Muscle of back (tissue), 11 donors: ENCODE data around the gene NTN5. TPM values are rescaled to one million over a fixed set of nuclear protein-coding genes. Genes with fewer than 3 reads are reported as not detected.
A peak's percentile ranks its signal among the peaks of the same experiment; 100 is the strongest.

Experiments
- DNase-seq, 3 donors: peaks; one replicate each; pipeline versions ENCODE4 v3.0.0 to v3.0.0-alpha.2; 2013
- polyA plus RNA-seq, 10 donors: library from polyadenylated mRNA; unstranded; fragments of 120-200 nt; gene quantifications; one replicate each; pipeline ENCODE4 v1.2.1, GENCODE V29; 2013; ENCODE audit not compliant: insufficient read length in 10 of 10

Gene NTN5
- polyA plus RNA-seq, 10 donors: 0.67 to 9.6 (median 2.3) TPM

DNA sequence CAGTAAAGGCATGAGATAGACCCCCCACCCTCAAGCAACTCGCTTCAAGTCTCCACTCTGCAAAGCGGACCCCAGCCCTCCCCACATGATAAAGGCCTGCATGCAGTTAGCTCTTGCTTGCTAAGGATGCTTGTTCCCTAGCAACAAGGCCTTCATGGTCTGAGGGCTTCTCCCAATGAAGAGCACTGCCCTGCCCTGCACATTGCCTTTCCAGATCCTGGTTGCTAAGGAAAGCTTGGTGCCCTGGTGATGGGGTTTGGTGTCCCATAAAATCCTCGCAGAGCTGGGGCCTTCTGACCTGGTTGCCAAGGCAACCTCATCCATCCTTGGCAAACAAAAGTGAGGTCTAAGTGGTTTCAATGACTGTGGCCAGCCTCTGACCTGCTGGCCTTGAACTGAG, 41.6 kb downstream of the NTN5 start:
- DNase-seq: no peak

DNA sequence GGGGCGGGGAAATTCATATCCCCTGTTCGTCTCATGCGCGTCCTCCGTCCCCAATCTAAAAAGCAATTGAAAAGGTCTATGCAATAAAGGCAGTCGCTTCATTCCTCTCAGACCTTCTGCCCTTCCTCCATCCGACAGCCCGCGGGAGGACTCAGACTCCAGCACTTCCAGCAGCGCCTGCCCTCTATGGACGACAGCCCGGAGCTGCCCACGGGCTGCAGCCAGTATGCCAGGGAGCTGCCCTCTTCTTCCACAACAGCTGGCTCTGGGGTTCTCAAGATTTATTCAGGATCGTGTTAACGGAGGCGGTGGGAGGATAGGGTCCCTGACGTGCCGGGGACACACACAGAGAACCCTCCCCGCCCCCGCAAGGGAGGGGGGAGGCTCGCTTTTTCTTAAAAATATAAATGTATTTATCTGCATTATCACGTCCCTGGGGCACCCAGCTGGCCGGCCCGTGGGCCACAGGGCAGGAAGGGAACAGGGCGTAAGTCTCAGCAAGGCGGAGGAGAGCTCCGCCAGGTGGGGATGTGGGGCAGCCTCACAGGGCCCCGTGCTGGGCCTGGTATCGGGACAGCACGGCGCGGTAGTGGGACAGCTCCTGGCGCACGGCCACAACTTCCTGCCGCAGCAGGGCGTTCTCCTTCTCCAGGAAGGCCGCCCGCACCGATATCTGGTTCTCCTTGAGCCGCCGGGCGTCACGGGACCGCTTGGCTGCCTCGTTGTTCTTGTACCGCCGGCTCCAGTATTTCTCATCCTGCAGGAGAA, 42.3 kb downstream of the NTN5 start:
- peak in 1 of 3 donors; percentile 83 for DNase-seq

DNA sequence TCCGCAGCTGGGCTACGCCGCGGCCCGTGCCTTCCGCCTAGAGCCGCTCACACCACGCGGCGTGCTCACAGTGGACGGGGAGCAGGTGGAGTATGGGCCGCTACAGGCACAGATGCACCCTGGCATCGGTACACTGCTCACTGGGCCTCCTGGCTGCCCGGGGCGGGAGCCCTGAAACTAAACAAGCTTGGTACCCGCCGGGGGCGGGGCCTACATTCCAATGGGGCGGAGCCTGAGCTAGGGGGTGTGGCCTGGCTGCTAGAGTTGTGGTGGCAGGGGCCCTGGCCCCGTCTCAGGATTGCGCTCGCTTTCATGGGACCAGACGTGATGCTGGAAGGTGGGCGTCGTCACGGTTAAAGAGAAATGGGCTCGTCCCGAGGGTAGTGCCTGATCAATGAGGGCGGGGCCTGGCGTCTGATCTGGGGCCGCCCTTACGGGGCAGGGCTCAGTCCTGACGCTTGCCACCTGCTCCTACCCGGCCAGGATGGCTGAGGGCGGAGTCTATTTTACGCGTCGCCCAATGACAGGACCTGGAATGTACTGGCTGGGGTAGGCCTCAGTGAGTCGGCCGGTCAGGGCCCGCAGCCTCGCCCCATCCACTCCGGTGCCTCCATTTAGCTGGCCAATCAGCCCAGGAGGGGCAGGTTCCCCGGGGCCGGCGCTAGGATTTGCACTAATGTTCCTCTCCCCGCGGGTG, 43.1 kb downstream of the NTN5 start:
- DNase-seq: peak in 1 of 3 donors; percentile 60

DNA sequence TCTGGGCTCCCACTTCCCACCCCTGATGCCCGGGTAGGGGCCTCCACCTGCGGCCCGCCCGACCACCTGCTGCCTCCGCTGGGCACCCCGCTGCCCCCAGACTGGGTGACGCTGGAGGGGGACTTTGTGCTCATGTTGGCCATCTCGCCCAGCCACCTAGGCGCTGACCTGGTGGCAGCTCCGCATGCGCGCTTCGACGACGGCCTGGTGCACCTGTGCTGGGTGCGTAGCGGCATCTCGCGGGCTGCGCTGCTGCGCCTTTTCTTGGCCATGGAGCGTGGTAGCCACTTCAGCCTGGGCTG, 43.6 kb downstream of the NTN5 start:
- no peak for DNase-seq

DNA sequence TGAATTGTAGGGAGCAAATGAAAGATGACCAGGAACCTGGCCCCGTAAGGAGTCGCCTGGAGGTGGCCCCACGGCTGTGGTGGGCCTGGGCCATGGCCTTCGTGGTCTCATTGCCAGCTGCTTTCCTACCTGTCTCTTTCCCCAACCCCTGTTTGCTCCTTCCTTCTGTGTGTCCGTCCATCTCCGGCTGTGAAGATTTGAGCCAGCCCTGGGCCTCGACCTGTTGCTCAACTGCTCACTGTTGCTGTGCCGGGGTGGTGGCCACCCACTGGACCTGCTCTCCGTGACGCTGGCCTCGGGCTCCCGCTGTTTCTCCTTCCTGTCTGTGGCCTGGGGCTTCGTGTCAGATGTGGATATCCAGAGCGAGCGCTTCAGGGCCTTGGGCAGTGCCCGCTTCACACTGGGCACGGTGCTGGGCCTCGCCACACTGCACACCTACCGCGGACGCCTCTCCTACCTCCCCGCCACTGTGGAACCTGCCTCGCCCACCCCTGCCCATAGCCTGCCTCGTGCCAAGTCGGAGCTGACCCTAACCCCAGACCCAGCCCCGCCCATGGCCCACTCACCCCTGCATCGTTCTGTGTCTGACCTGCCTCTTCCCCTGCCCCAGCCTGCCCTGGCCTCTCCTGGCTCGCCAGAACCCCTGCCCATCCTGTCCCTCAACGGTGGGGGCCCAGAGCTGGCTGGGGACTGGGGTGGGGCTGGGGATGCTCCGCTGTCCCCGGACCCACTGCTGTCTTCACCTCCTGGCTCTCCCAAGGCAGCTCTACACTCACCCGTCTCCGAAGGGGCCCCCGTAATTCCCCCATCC, 44.1 kb downstream of the NTN5 start:
- DNase-seq: no peak

DNA sequence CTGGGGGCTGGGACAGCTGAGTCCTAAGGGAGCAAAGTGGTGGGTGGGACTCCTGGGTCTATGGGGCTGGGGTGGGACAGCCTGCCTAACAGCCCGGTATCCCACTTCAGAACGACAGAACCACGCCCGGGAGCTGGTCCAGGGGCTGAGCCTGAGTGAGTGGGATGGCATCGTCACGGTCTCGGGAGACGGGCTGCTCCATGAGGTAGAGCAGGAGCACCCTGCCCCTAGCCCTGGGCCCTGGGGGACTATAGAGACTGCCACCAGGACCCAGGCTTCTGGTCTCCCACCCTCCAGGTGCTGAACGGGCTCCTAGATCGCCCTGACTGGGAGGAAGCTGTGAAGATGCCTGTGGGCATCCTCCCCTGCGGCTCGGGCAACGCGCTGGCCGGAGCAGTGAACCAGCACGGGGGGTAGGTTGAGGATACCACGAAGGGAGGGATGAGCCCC, 44.9 kb downstream of the NTN5 start:
- no peak for DNase-seq

DNA sequence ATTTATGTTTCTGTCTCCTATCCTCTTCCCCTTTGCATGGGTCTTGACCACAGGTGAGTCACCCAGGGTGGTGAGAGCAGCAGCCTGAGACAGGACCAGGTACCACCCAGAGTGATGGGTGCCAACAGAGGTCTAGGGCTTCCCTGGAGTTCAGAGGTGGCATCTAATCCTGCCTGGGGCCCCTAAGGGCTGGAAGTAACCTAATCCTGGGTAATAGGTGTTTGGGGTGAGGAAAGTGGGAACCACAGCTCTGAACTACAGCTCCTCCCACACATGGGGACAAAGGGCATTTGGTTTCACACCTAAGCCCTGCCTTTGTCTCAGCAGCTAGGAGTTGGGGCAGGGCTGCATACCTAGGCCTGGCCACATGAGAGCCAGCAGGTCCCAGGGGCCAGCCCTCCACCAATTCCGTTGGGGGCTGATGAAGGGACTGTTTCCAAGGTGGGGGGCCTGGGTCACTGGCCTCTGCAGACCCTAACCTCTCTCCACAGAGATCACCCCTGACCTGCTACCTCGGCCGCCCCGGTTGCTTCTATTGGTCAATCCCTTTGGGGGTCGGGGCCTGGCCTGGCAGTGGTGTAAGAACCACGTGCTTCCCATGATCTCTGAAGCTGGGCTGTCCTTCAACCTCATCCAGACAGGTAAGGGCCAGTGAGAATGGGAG, 45.5 kb downstream of the NTN5 start:
- no peak for DNase-seq

DNA sequence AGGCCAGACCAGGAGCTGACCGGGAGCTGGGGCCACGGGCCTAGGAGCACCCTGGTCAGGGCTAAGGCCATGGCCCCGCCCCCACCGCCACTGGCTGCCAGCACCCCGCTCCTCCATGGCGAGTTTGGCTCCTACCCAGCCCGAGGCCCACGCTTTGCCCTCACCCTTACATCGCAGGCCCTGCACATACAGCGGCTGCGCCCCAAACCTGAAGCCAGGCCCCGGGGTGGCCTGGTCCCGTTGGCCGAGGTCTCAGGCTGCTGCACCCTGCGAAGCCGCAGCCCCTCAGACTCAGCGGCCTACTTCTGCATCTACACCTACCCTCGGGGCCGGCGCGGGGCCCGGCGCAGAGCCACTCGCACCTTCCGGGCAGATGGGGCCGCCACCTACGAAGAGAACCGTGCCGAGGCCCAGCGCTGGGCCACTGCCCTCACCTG, 46.9 kb downstream of the NTN5 start:
- DNase-seq: no peak

DNA sequence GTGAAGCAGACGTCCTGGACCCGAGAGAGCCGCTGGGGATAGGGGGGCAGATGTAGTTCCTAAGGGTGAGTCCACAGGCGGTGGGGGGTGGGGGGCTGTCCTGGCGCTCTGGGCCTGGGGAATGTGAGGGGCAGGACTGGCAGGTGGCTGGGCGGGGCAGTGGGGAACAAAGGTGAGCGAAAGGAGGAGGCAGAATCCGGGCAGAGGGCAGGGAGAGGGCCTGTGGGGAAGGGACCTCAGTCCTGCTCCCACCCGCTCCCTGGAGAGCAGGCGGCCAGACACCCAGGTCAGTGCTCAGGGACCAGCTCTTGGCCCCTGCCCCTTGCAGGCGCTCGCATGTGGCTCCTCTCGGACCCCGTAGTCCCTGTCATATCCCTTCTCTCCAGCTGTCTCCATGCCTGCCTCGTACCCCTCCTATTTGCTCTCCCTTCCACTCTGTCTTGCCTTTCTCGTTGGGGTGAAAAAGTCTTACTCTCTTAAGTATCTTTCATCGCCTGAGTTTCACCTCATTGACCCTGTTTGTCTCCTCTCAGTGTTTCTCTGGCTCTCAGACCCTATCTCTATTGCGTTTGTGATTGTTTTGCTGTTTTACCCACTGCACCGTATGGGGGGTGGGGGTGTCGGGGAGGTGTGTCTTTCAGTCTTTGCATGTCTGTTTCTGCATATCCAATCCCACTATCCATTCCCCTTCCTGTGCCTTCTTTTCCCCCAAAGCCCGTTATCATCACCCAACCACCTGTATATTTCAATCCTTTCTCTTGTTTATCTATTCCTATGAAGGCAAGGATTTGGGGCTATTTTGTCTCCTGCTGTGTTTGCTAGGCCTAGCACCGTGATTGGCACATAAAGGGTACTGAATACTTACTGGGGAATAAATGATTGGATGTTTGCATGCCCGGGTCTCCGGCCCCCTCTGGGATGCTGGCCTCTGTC, 47.8 kb downstream of the NTN5 start:
- DNase-seq: no peak

DNA sequence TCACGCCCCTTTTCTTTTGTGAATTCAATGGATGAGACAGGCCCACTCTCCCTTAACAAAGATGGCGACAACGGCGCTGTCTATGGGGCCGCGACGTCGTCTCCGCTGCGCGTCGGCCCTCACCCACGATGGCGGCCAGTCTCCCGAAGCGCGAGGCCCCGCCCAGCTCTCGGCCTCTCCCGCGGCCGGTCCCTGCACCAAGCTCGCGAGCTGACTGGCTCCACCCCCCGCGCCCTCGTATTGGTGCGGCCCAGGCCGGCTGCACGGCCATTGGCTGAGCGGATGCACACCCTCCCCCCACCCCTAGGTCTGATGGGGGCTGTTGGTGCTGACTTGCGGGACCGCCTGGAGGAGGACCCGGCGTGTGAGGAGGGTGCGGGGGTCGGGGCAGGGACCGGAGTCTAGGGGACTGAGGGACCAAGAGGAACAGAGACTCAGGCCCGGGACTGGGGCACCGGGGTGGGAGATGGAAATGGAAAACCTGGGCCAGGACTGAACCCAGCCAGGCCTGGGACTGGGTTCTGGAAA, 48.7 kb downstream of the NTN5 start:
- peak; percentile 97 to 99 (median 98) for DNase-seq

DNA sequence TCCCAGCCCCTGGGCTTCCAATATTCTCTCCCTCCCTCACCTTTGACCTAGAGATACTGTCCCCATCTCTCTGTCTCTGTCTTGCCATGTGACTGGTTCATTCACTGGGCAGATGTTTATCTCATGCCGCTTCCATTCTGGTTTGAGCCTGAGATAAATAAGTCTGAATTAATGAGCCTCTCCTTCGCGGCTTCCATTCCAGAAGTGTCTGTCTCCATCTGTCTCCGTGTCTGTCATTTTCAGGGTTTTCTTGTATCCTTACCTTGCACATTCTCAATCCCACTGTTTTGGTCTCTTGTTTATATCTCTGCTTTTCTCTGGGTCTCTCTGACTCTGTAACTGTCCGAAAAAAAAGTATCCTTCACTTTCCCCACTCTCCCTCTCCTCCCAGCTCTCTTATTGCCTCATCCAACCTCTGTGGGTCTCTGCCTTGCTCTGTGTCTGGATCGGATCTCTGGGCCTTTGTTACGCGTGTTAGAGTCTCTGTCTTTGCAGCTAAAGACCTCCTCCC, 49.2 kb downstream of the NTN5 start:
- no peak for DNase-seq

DNA sequence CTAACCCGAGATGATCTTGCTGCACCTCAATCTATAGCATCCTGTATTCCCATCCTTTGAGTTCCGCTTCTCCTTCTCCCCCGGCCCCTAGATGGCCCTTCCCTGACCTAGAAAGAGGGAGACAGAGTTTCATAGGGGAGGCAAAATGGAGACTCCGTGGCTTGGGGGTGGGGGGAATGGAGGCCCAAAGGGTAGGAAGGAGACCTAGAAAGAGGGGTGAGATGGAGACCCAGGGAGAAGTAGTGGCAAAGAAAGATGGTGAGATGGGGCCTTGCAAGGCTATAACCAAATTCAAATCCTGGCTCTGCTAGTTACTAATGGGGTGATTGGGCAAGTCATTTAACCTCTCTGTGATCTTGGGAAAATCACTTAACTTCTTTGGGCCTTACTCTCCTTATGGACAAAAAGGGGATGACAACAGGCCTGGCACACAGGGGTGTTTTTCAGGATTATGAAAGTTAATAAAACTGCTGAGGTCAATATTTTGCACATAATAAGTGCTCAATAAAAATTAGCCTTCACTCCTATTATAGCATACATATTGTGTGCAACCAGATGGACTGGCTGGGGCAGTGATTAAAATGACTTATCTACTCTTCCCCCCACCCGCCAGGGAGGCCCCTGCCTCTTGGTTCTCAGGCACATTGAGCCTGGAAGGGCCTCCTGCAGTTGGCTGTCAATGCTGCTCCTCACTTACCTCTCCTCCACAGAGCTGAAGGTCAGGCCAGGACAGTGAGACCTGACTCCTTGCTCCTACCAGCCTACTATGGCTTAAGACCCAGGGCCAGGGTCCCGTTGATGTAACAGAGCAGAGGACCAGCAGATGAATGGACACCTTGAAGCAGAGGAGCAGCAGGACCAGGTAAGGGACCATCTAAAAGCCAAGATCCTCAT, 52.9 kb downstream of the NTN5 start:
- no peak for DNase-seq

DNA sequence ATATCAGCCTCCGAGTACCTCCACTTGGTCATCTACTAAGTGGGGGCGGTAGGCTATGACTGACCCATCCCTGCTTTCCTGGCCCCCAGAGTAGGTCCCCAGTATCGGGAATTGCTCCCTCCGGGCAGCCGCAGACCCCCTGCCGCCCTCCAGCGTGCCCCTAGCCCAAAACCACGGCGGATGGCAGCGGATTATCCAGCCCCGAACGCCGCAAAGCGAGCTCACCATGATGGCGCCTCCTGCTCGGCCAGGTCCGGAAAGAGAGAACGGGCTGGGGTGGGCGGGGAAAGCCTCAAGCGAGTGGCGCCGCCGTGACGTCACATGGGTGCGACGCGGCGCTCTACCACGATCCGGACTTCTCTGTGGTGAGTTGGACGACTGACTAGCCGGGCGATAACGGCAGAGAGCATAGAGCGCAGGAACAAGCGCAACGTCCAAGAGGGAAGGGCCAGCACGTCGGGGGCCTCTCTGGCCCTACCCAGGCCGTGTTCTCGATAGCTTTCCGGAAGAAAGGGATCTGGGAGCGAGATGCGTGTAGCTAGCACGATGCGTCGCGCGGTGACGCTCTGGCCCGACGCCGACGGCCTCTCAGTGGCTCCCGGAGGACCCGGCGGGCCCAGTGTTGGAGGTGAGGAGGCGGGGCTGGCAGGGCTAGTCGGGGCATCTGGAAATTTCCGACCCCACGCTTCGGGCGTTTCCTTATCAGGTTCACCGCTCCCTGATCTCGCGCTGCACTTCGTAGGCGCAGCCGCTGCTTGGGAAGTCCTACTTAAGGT, 53.7 kb downstream of the NTN5 start, which contains the start of the genes RPL18 and SPHK2:
Gene RPL18 (minus strand): TSS at position 263 of the 776 bp plus-strand sequence. CDS start 35 bp downstream, at position 228.
Gene SPHK2 (plus strand): TSS at position 591 of the 776 bp plus-strand sequence. CDS start 1,009 bp downstream, outside the sequence.
- DNase-seq: peak; percentile 99 to 100 (median 100)

DNA sequence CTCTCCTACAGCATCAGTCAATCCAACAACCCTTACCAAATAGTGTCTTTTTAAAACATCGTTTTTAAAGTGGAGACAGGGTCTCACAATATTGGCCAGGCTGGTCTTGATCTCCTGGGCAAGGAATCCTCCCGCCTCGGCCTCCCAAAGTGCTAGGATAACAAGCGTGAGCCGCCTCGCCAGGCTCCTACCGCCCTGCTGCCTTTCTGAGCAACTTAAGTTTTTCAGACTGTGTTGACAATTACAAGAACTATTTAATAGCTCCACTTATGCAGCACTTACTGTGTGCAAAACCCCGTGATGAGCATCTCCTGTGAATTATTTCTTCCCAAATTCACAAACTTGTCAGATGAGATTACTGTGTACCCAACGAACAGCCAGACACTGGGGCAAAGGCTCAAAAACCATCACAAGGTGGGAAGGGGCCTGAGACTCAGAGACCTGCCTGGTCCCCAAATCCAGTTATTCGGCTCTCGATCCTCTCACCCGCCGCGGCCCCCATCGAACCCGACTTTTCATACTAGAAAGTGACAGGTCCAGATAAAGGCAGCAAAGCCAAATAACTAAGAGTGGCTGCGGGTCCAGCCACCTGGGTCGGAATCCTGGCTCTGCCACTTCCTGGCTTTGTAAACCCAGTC, 54.4 kb downstream of the NTN5 start:
- no peak for DNase-seq

DNA sequence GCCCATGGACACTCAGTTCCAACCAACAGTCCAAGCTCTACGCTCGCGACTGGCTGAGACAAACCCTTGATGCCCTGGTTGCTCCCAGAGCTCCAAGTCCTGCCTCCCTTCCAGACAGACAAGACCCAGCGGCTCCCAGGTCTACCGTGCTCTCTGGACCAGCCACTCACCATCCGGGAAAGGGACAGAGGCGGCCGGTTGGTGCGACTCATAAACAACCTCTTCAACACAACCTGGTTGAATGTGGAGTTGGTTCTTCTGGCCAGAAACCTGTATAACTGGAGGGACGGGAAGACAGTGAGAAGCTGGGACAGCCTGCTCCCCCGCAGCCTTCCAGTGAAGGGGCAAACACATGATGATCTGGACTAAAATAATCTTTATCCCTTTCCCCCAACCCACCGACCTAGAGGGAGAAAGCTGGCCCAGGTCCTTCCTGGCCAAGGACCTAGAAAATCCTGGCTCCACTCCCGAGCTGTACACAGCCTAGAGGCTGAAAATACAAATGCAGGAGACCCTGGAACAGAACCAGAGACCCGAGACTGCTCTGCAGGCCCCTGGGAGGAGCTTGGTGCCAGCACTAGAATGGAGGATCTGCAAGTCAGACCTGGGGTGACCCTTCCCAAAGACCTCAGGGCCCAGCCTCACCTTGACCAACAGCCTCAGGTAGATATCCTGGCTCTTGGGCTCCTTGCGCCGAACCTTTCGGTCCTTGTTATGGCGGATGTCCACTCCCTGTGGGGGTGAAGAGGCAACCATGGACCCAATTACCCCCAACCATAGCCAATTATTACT, 55.5 kb downstream of the NTN5 start:
- peak in 1 of 3 donors; percentile 64 for DNase-seq

DNA sequence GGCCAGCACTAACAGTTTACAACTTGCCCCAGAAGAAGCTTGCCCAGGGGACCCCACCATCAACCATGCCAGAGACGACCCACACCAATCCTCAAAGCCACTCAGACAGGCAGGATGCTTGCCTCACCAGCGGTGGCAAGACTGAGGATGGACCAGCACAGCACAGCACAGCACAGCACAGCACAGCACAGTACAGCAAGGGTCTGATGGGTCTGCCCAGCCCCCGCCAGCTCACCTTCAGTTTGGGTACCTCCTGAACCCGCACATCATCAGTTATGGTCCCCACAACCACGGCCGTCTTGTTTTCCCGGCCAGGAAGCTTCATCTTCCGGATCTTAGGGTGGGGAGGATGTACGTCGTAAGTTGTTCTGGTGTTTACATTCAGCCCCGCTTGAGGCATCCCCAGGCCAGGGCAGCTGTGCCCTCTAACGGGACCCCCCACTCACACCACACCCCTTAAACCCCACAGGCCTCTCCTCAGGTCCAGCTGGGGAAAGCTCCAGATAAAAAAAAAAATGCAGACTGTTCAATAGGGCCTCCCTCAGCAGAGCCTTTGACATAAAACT, 56.2 kb downstream of the NTN5 start:
- DNase-seq: no peak
